Medulla oblongata (tissue), 1 donor: ENCODE results near the gene MEGF11.

Source experiments
- DNase-seq: peaks from one replicate; pipeline ENCODE4 v3.0.0-alpha.2; 2015; ENCODE audit errors: extremely low spot score

MEGF11 gene

GRCh38 chr15:66094331-66094730, 159.2 kb downstream of the MEGF11 start:
- DNase-seq, result no peak

GRCh38 chr15:66092053-66093016, 161.2 kb downstream of the MEGF11 start:
- no peak for DNase-seq

- no peak for DNase-seq
These were observed 164.0 kb downstream of the MEGF11 start for GRCh38 chr15:66089509-66089908.

- DNase-seq, result peak; percentile 6
These were observed 164.5 kb downstream of the MEGF11 start for GRCh38 chr15:66089049-66089448.

GRCh38 chr15:66085128-66085527, 168.4 kb downstream of the MEGF11 start:
- no peak for DNase-seq

GRCh38 chr15:66084704-66085103, 168.8 kb downstream of the MEGF11 start:
- DNase-seq, result no peak

- no peak for DNase-seq
These were observed 172.7 kb downstream of the MEGF11 start for GRCh38 chr15:66080717-66081398.

- no peak for DNase-seq
These were observed 174.6 kb downstream of the MEGF11 start for GRCh38 chr15:66078929-66079275.

GRCh38 chr15:66078196-66078928, 175.2 kb downstream of the MEGF11 start:
- DNase-seq, result no peak

GRCh38 chr15:66077320-66077663, 176.3 kb downstream of the MEGF11 start:
- DNase-seq, result no peak

GRCh38 chr15:66076591-66077319, 176.8 kb downstream of the MEGF11 start:
- no peak for DNase-seq

GRCh38 chr15:66075947-66076346, 177.6 kb downstream of the MEGF11 start:
- no peak for DNase-seq

GRCh38 chr15:66072616-66073361, 180.8 kb downstream of the MEGF11 start:
- DNase-seq, result no peak

GRCh38 chr15:66071921-66072295, 181.6 kb downstream of the MEGF11 start:
- no peak for DNase-seq

- no peak for DNase-seq
These were observed 182.2 kb downstream of the MEGF11 start for GRCh38 chr15:66071160-66071920.

GRCh38 chr15:66070220-66070934, 183.2 kb downstream of the MEGF11 start:
- DNase-seq, result no peak

GRCh38 chr15:66069751-66070150, 183.8 kb downstream of the MEGF11 start:
- no peak for DNase-seq

GRCh38 chr15:66068801-66069200, 184.7 kb downstream of the MEGF11 start:
- no peak for DNase-seq

- no peak for DNase-seq
These were observed 185.9 kb downstream of the MEGF11 start for GRCh38 chr15:66067687-66068086.

- no peak for DNase-seq
These were observed 187.1 kb downstream of the MEGF11 start for GRCh38 chr15:66066481-66066880.
